HG03159 (cell line): ENCODE data around the gene SDC4.
"Not testable (repeated sequence)": the region's sequence is repeated elsewhere in the genome, so short reads cannot be mapped to it uniquely, and the experiment has no call there.

ENCODE experiments used
- ATAC-seq: cut with Tn5 transposase; IDR thresholded peaks from one replicate; pipeline ENCODE4 v1.9.1; 2021; ENCODE audit warnings: mild to moderate bottlenecking, moderate library complexity; ENCODE audit not compliant: unreplicated experiment

Gene SDC4

GRCh38 chr20:45365444-45365970 lies 17.3 kb upstream of the SDC4 start:
- ATAC-seq: no peak

- ATAC-seq: no peak
Measured at GRCh38 chr20:45363611-45364492, 15.6 kb upstream of the SDC4 start.

DNA sequence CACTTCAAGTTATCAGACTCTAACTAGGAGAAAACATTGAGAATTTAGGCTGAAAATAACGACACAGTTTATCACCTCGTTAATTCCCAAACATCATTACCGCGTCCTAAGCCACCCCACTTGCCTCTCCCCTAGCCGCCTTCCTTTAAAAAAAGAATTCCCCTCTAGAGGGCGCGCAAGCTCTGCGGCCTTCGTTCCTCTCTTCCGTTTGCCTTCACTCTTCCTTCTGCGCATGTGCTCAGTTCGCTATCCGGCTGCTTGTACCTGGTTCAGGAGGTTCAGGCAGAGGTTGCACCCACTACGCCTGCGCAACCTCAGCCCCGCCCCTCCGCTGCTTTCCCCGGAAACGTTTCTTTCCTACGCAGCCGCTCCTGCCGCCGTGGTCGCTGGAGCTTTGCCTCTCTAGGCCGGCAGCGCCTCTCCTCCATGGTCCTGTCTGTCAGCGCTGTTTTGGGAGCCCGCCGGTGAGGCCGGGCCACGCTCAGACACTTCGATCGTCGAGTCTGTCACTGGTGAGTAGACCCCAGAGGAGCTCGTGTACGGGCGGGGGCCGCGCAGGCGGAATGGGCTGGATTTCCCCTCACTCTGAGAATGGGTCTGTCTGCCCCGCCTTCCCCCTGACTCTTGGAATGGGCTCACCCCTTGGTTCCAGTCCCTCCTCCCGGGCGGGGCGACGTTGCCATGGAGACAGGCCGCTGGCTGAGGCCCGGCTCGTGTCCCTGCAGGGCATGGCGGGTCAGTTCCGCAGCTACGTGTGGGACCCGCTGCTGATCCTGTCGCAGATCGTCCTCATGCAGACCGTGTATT lies 14.8 kb upstream of the SDC4 start, which contains the start of gene SYS1:
Gene SYS1, plus strand, starts transcription at position 353 of the 807 bp plus-strand sequence. Its CDS starts 376 bp downstream, at position 729.
- ATAC-seq: peak; percentile 84

DNA sequence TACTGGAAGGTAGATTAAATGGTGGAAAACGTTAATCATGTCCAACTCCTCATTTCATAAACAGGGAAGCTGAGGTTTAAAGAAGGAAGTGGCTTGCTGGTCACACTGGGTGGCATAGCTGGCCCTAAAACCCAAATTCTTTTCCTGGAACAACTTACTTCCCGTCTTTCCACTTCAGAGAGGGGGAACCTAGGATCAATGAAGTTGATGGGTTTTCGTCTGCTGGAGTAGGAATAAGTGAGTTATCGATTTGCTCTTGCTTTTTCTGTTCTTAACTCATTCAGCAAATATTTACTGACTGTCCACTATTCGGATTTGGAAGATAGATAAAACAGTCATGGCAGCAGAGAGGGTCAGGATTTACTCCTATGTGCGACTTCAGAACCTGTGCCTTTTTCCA lies 13.6 kb upstream of the SDC4 start:
- no peak for ATAC-seq

DNA sequence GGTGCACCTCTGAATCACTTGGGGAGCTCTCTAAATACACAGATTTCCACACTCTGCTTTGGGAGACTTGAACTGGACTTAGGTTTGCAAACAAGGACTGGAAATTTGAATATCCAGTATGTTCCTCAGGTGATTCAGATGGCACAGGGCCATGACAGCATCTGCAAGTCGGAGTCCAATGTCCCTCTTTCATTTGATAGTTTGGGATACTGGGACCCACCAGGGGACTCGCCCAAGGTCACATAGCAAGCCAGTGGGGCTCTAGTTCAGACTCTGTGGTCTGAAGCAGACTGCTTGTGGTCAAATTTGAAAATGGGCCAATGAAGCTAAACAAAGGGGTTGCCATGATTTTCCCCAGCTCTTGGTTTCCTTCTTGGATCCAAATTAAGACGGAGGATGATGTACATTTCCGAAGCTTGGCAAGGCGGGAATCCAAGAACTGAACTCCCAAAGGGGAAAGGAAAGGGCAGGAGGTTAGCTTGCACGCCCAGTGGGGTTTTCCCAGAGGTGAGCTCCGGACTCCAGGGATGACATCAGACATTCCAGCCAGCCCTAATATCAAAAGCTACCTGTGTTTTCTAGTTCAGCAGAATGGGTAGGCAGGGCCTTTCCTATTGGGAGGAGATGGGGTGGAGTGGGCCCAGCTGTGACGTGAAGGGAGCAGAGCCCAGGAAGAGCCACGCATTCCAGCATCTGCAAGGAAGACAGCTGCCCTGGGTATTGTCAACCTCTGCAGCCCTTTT lies 11.4 kb upstream of the SDC4 start:
- ATAC-seq: no peak

- ATAC-seq: no peak
Measured at GRCh38 chr20:45359069-45359405, 10.8 kb upstream of the SDC4 start.

- ATAC-seq: no peak
Measured at GRCh38 chr20:45358282-45359068, 10.3 kb upstream of the SDC4 start.

DNA sequence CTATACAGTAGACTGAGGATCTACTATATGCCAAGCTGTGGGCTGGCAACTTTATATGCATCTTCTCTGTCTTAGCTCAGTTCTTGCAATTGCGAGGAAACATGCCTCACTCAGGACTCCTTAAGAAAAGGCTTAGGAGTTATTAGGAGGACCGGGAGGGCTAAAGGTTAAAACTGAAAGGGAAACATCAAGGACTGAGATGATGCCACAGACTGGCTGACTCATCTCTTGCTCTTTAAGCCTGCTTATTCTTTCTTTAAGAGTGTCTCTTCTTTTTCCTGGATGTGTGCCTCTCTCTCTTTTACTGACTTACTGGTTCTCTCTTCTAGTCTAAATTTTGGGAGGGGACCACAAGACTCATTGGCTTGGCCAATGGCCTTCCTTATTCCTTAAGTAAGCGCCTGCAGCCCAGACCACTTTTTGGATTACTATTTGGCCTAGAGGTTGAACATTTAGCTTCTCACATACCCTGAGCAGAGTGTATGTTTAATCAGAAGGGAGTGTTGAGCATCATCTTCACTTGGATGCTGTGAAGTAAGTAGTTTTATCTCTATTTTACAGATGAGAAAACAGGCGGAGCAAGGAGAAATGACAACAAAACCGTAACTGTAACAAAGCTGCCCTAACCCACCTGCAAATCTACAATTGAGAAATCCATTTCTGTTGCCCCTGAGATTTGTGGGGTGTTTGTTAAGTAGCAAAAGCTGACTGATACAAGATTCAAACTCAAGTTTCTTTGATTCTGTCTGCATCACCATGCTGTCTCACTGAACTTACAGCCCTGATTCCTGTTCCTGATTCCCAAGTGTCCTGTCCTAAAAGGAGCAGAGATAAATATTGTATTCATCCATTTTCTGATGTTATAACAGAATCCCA lies 7.2 kb upstream of the SDC4 start:
- ATAC-seq: no peak

- ATAC-seq: no peak
Measured at GRCh38 chr20:45354423-45355208, 6.4 kb upstream of the SDC4 start.

GRCh38 chr20:45353746-45354145 lies 5.5 kb upstream of the SDC4 start:
- no peak for ATAC-seq

DNA sequence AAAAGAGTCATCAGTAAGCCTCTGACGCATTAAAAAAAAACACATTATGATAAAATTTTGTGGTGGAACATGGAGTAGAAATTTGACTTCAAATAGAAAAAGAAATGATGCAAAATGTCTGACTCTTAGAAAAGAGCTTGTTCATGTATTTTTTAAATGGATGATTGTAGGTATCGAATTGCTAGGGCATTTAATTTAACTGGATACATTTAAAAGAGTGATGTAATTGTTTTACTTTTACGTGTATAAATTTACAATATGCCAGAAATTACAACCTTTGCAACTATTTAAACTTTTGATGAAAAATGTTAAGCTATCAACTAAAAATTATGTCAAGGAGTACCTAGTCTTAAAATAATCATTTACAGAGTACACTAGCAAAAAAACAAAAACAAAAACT lies 4.5 kb upstream of the SDC4 start:
- ATAC-seq: no peak

DNA sequence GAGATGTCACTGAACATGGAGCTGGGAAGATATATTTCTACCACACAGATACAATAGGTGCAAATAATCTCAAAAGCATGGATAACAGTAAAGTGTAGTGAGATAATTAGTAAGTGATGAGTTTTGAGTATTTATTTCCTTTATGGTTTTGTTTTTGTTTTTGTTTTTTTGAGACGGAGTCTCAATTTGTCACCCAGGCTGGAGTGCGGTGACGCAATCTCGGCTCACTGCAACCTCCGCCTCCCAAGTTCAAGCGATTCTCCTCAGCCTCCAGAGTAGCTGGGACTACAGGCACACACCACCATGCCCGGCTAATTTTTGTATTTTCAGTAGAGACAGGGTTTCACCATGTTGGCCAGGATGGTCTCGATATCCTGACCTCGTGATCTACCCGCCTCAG lies 2.6 kb upstream of the SDC4 start:
- not testable (repeated sequence) for ATAC-seq

GRCh38 chr20:45350217-45350616 lies 2.0 kb upstream of the SDC4 start:
- ATAC-seq: no peak

DNA sequence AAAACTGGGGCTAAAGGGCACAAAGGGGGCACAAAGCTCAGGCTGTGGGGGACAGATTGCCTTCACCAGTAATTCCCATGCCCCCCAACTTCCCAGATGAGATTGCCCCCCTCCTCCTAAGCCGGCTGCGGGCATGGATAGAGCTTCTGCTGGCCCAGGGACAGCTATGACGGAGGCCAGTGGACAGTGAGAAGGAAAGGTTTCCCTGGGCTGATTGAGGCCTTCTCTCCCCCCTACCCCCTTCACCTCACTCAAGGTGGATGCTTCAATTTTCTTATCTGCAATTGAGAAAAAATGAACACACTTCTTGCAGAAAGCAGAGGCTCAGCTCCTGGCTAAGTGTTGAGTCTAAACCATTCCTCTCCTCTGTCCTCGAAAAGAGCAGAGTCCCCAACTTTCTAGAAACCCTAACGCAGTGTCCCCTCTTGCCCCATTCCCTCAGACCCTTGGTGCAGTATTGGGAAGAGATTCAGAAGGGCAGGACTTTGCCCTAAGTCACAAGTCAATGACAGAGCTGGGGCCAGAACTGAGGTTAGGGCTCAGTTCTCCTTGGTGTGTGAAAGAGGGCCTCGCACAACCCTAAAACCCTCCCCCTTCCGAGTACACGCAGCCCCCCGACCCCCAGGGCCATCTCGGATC lies 808 bp downstream of the SDC4 start:
- ATAC-seq: no peak

DNA sequence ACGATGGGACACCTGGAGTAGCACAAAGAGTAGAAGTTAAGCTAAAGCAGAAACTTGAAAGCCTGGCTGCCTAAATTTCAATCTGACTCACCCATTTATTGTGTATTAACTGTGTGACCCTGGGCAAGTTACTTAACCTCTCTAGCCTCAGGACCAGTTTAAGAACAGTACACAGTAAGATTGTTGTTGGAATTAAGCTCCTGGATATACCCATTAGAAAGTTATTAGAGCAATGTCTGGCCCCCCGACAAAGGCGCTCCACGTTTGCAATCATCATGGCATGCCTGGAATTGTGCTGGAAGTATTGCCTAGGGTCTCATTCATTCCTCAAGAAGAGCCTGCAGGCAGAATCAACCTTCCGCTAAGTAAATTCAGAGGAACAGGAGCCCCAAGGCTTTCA lies 1.4 kb downstream of the SDC4 start:
- ATAC-seq: no peak

- no peak for ATAC-seq
Measured at GRCh38 chr20:45346291-45346718, 1.9 kb downstream of the SDC4 start.

DNA sequence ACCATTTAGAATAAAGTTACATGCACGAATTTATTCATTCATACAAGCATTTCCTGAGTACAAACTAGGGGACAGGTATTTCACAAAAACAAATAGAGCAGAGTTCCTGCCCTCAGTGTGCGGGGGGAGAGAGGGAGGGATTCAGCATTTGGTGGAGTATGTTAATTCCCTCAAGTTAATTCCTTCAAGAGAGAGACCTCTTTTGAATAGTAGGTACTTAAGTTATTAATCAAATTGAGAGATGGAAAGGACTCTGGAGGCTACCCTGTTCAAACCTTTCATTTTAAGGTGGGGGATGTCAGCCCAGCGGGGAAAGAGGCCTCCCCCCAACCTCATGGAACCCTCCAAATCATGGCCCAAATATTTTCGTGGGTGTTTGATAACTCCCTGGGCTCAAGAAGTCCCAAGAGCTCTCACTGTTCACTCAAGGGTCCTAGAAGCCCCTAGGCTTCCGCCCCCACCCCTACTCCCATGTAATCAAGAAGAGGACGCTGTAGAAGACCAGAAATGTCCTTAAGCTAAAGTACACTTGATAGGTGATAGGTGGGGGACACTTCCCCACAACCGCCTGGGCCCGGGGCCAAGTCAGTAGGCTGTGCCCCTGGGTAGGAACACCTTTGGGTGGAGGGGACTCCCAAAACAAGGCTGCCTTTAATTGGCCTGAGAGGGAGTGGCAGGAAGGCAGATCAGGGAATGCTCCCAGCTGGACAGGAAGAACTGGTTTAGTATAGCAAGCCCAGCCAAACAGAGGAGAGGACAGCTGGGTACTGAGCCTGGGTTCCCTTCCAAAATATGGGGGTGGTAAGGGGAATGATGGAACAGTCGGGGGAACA lies 2.9 kb downstream of the SDC4 start:
- ATAC-seq: no peak
